A549 (cell line): ENCODE results near the gene PGPEP1. TPM values are rescaled to one million over a fixed set of nuclear protein-coding genes. Genes with fewer than 3 reads are reported as not detected.

ENCODE experiments used
- BHLHE40 ChIP-seq: IDR thresholded peaks from 2 replicates; pipeline ENCODE4 v1.6.1; 2012; ENCODE audit warnings: low read depth, low read length, inconsistent platforms
- CBX2 ChIP-seq: fragments of 200-600 bp; sonication (generic); IDR thresholded peaks from 2 replicates; pipeline ENCODE4 v1.6.1; 2016; ENCODE audit warnings: low read depth, mild to moderate bottlenecking, borderline replicate concordance
- CBX8 ChIP-seq: fragments of 200-600 bp; sonication (generic); IDR thresholded peaks from 2 replicates; pipeline ENCODE4 v1.6.1; 2016
- CHD2 ChIP-seq: fragments of 150-350 bp; IDR thresholded peaks from 2 replicates; pipeline ENCODE4 v1.6.1; 2014; ENCODE audit warnings: low read length; ENCODE audit not compliant: partially characterized antibody
- CTCF ChIP-seq: fragments of >200 bp; sonication (Bioruptor Twin); formaldehyde crosslinking; IDR thresholded peaks from 3 replicates; pipeline ENCODE4 v1.5.1; 2016
- EHF ChIP-seq: fragments of 250-450 bp; sonication (Bioruptor Pico); IDR thresholded peaks from 2 replicates; pipeline ENCODE4 v1.5.0; 2020; ENCODE audit warnings: mild to moderate bottlenecking
- EHMT2 ChIP-seq: fragments of 200-600 bp; sonication (generic); IDR thresholded peaks from 2 replicates; pipeline ENCODE4 v1.6.1; 2016; ENCODE audit warnings: antibody characterized with exemption, low read depth, mild to moderate bottlenecking, moderate library complexity
- FOSB ChIP-seq: fragments of 250-450 bp; sonication (Bioruptor Pico); IDR thresholded peaks from 2 replicates; pipeline ENCODE4 v1.5.0; 2020; ENCODE audit warnings: mild to moderate bottlenecking, moderate library complexity
- FOXS1 ChIP-seq: fragments of 250-450 bp; sonication (Bioruptor Pico); IDR thresholded peaks from 2 replicates; pipeline ENCODE4 v1.5.0; 2020; ENCODE audit warnings: mild to moderate bottlenecking, moderate library complexity
- GATA3 ChIP-seq: IDR thresholded peaks from 2 replicates; pipeline ENCODE4 v1.6.1; 2012; ENCODE audit warnings: borderline replicate concordance
- HDAC2 ChIP-seq: fragments of 200-600 bp; sonication (generic); IDR thresholded peaks from 2 replicates; pipeline ENCODE4 v1.6.1; 2016
- HMGXB4 ChIP-seq: fragments of 250-450 bp; sonication (Bioruptor Pico); IDR thresholded peaks from 2 replicates; pipeline ENCODE4 v1.5.0; 2021; ENCODE audit warnings: mild to moderate bottlenecking, moderate library complexity, borderline replicate concordance
- HOXA7 ChIP-seq: fragments of 250-450 bp; sonication (Bioruptor Pico); IDR thresholded peaks from 2 replicates; pipeline ENCODE4 v1.5.0; 2020; ENCODE audit warnings: mild to moderate bottlenecking, moderate library complexity
- HOXB13 ChIP-seq: fragments of 250-450 bp; sonication (Bioruptor Pico); IDR thresholded peaks from 2 replicates; pipeline ENCODE4 v1.5.0; 2020; ENCODE audit warnings: low read depth, mild to moderate bottlenecking, moderate library complexity
- HOXB5 ChIP-seq: fragments of 250-450 bp; sonication (Bioruptor Pico); IDR thresholded peaks from 2 replicates; pipeline ENCODE4 v1.5.0; 2020; ENCODE audit warnings: mild to moderate bottlenecking, moderate library complexity
- JUN ChIP-seq, 2 experiments: fragments of >200 bp; sonication (Bioruptor Twin); formaldehyde crosslinking; IDR thresholded peaks; 2 replicates in 1 of 2; 3 replicates in 1 of 2; pipeline ENCODE4 v1.6.1; 2016 to 2017
- JUNB ChIP-seq: fragments of >200 bp; sonication (Bioruptor Twin); formaldehyde crosslinking; IDR thresholded peaks from 2 replicates; pipeline ENCODE4 v1.6.1; 2016
- KDM5A ChIP-seq: fragments of 200-600 bp; sonication (generic); IDR thresholded peaks from 2 replicates; pipeline ENCODE4 v1.6.1; 2016; ENCODE audit warnings: antibody characterized with exemption, mild to moderate bottlenecking
- NFE2L2 ChIP-seq: fragments of 150-350 bp; conservative IDR thresholded peaks from 2 replicates; pipeline ENCODE4 v1.6.1; 2014; ENCODE audit warnings: low read length
- NPAS2 ChIP-seq: fragments of 250-450 bp; sonication (Bioruptor Pico); IDR thresholded peaks from 2 replicates; pipeline ENCODE4 v1.8.0; 2022; ENCODE audit warnings: mild to moderate bottlenecking, moderate library complexity, borderline replicate concordance
- PHF8 ChIP-seq: fragments of 200-600 bp; sonication (generic); IDR thresholded peaks from 2 replicates; pipeline ENCODE4 v1.6.1; 2016; ENCODE audit warnings: low read depth, mild to moderate bottlenecking, antibody characterized with exemption, moderate library complexity, borderline replicate concordance
- RAD21 ChIP-seq, 2 experiments: fragments of >200 bp in 1 of 2; sonication (Bioruptor Twin) in 1 of 2; formaldehyde crosslinking in 1 of 2; IDR thresholded peaks in 1 of 2; conservative IDR thresholded peaks in 1 of 2; 2 replicates in 1 of 2; 3 replicates in 1 of 2; pipeline ENCODE4 v1.6.1; 2012 to 2018; ENCODE audit warnings: inconsistent platforms in 1 of 2
- RARB ChIP-seq: fragments of 250-450 bp; sonication (Bioruptor Pico); IDR thresholded peaks from 2 replicates; pipeline ENCODE4 v1.8.0; 2021; ENCODE audit warnings: mild to moderate bottlenecking, moderate library complexity
- REST ChIP-seq: fragments of 200-600 bp; sonication (generic); IDR thresholded peaks from 2 replicates; pipeline ENCODE4 v1.6.1; 2016; ENCODE audit warnings: antibody characterized with exemption, mild to moderate bottlenecking, moderate library complexity
- RFX5 ChIP-seq: fragments of 450-650 bp; IDR thresholded peaks from 2 replicates; pipeline ENCODE4 v1.7.1; 2014; ENCODE audit warnings: antibody characterized with exemption, mild to moderate bottlenecking, moderate library complexity
- RNF2 ChIP-seq: fragments of 200-600 bp; sonication (generic); IDR thresholded peaks from 2 replicates; pipeline ENCODE4 v1.6.1; 2016; ENCODE audit warnings: low read depth, mild to moderate bottlenecking, antibody characterized with exemption, moderate library complexity, borderline replicate concordance
- TP53 ChIP-seq: fragments of 250-450 bp; sonication (Bioruptor Pico); IDR thresholded peaks from 2 replicates; pipeline ENCODE4 v1.5.0; 2021; ENCODE audit warnings: mild to moderate bottlenecking, moderate library complexity
- ZC3H11A ChIP-seq: fragments of 450-650 bp; IDR thresholded peaks from 2 replicates; pipeline ENCODE4 v1.6.1; 2014; ENCODE audit warnings: antibody characterized with exemption, mild to moderate bottlenecking
- ZFP36 ChIP-seq: fragments of 450-650 bp; IDR thresholded peaks from 2 replicates; pipeline ENCODE4 v1.6.1; 2014; ENCODE audit warnings: borderline replicate concordance; ENCODE audit not compliant: partially characterized antibody
- ZNF302 ChIP-seq: fragments of 250-450 bp; sonication (Bioruptor Pico); IDR thresholded peaks from 2 replicates; pipeline ENCODE4 v1.9.0; 2021; ENCODE audit warnings: inconsistent platforms, mild to moderate bottlenecking, moderate library complexity
- ZSCAN20 ChIP-seq: fragments of 250-450 bp; sonication (Bioruptor Pico); IDR thresholded peaks from 2 replicates; pipeline ENCODE4 v1.8.0; 2022; ENCODE audit warnings: mild to moderate bottlenecking, moderate library complexity
- polyA plus RNA-seq, 4 experiments: library from polyadenylated mRNA; depleted of rRNA in 3 of 4; stranded (reverse); fragments of >200 nt; fragmentation: RNase III in 1 of 4; extraction: RNeasy Plus Mini Kit Qiagen cat#74134 plus additional on column Dnase treatment in 1 of 4; gene quantifications; 2 replicates in 3 of 4; 3 replicates in 1 of 4; pipeline ENCODE4 v1.2.3, GENCODE V29; 2011 to 2017

PGPEP1 gene
- polyA plus RNA-seq, 2 of the 4 experiments (the other 2 are of a cell fraction): 5.3 to 7.1 TPM

- TF ChIP-seq PHF8 (no peak), RNF2 (no peak), ZC3H11A (no peak), RFX5 (no peak), ZSCAN20 (CRISPR knock-in tag) (peak; percentile 91), BHLHE40 (peak; percentile 51; the same call in 1 of the 2 replicates), RARB (CRISPR knock-in tag) (peak; percentile 65; the same call in 1 of the 2 replicates), REST (no peak), HOXB5 (CRISPR knock-in tag) (peak; percentile 95), CBX2 (no peak), CBX8 (no peak), FOSB (CRISPR knock-in tag) (peak; percentile 95), EHF (CRISPR knock-in tag) (peak; percentile 99), ZNF302 (CRISPR knock-in tag) (peak; percentile 97), CHD2 (no peak), FOXS1 (peak; percentile 90; the same call in 1 of the 2 replicates), NPAS2 (CRISPR knock-in tag) (peak; percentile 54), GATA3 (peak; percentile 73), KDM5A (no peak), JUN (IDR thresholded peaks at IDR 0.05) (peak in 1 of 2 experiments; percentile 96; a peak in 2 of 5 replicates), CTCF (no peak), HDAC2 (no peak), NFE2L2 (no peak), HOXB13 (CRISPR knock-in tag) (peak; percentile 99), ZFP36 (no peak), TP53 (CRISPR knock-in tag) (peak; percentile 80), HOXA7 (CRISPR knock-in tag) (peak; percentile 95), JUNB (peak; percentile 66; the same call in 1 of the 2 replicates), RAD21 (conservative IDR thresholded peaks at IDR 0.05 in 1 of 2, IDR thresholded peaks at IDR 0.05 in 1 of 2) (0 out of 5 replicates have a peak, but pooled peaks of 1 of the 2 experiments have one; percentile 19), HMGXB4 (CRISPR knock-in tag) (peak; percentile 76; the same call in 1 of the 2 replicates), EHMT2 (no peak)
- TF ChIP-seq, all 56 proteins: peak for 27
Observed at GRCh38 chr19:18373892-18374629, 33.7 kb downstream of the PGPEP1 start (continued).
